Glomerular endothelial cell (primary cell): ENCODE results near the gene MICAL2. TPM values are rescaled to one million over a fixed set of nuclear protein-coding genes. Genes with fewer than 3 reads are reported as not detected.

Source experiments
- DNase-seq: peaks from one replicate; pipeline ENCODE4 v3.0.0-alpha.2; 2011; ENCODE audit warnings: low read depth, low spot score; ENCODE audit errors: extremely low read depth
- total RNA-seq: library from RNA; depleted of rRNA; stranded (reverse); fragments of >200 nt; gene quantifications from 2 replicates; pipeline ENCODE4 v1.2.3, GENCODE V29; 2015

The MICAL2 gene
- total RNA-seq, 1 donor from 2014 or later, result 252 TPM

DNA sequence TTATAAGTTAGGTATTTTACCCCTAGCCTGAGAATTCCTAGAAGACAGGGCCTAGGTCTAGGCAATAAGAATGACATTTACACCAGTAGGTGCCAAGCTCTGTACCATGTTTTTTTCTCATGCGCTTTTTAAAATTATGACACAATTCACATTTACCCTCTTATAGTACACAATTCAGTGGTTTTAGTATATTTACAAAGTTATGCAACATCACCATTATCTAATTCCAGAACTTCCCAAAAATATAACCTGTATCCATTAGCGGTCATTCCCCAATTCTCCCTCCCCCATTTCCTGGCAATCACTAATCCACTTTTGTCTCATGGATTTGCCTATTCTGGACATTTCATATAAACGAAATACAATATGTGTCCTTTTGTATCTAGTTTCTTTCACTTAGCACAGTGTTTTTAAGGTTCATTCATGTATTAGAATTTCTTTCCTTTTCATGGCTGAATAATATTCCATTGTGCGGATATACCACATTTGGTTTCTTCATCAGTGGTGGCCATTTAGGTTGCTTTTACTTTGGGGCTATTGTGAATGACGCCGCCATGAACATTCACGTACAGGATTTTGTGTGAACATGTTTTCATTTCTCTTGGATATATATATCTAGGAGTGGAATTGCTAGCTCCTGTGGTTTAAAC lies 92.4 kb downstream of the MICAL2 start:
- DNase-seq, result no peak

DNA sequence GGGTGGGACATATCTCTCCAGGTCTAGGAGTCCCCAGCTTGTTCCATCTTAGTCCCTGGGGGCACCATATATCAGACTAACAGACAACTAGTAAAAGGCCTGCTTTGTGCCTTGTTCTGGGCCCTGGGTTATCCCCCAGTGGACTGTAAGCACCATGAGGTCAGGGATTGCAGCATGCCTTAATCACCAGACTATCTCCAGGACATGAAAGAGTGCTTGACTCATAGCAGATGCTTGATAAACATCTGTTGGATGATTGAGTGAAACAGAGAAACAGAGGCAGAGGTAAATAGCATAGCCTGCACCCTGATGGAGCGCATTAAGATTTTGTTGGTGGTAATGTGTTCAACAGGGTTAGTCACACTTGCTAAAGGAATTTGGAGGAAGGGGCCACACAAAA lies 94.1 kb downstream of the MICAL2 start:
- no peak for DNase-seq

DNA sequence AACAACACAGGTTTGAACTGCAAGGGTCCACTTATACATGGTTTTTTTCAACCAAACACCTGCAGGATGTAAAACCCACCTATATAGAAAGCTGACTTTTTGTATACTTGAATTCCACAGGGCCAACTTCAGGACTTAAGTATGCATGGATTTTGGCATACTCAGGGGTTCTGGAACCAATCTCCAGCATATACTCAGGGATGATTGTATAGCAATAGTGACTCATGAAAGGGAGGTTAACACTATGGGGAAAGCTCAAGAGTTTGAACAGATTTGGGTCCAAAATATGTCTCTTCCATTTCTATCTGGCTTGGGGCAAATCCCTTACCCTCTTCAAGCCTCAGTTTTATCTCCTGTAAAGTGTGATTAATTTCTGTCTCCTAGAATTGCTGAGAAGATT lies 94.9 kb downstream of the MICAL2 start:
- no peak for DNase-seq

DNA sequence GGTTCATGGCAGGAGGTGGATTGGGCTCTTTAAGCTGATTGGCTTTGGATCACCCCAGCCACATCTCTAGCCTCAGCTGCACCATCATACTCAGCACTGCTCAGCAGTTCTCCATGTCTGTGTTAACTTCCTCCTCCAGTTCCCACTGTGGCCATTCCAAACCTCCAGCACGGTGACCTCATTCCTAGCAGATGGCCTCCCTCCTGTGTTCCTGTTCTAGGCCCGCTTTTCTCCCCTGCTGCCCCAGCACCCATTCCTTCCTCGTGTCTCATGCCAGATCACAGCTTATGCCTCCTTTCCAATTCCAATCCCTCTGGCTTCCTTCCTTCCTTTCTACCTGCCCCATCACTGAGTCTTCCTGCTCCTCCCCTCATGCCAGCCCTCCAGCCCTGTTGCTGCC lies 96.1 kb downstream of the MICAL2 start:
- no peak for DNase-seq

DNA sequence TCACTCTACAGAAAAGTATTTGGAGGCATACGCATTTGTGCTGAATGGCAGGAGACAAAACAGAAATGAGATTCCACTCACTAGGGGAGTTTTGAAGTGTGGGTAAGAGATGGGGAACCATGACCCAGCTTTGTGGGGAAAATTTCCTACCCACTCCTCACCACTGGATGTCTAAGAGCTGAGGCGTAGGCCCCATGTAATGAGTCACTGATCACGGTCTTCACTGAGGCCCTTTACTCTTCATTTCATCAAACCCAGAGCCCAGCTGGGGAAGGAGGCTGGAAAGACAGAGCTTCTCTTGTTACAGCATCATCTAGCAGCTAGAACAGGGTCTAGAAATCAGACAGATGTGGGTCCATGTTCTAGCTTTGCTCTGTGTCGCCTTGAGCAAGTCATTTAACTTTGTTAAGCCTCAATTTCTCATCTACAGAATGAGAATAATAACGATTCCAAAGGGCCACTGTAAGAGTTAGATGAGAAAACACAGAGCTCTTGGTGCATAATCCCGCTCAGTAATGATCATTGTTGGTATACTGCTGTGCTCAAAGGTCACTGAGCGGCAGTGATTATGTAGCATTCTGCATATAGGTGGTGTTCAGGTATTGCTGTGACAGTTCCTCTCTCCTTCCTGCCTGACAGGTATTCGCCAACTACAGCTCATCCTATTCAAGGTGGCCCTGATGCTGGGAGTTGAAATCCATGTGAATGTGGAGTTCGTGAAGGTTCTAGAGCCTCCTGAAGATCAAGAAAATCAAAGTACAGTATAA lies 97.2 kb downstream of the MICAL2 start:
- DNase-seq, result no peak

DNA sequence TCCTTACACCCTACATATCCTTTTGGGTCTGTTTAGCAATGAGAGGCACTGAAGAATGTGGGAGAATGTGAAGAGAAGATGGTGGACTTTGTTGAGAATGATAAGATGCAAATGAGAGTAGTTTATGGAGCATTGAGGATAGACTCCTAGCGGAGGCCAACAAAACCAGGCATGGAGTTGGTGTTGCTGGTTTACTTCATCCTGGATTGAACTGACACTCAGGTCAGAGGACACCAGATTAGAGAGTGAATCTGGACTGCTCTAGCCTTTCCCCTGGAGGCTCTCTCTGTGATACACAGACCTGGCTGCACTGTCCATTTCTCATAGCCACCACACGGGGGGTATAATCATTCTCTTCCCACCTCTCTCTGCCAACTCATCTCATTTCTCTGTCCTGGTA lies 98.7 kb downstream of the MICAL2 start:
- DNase-seq, result no peak

DNA sequence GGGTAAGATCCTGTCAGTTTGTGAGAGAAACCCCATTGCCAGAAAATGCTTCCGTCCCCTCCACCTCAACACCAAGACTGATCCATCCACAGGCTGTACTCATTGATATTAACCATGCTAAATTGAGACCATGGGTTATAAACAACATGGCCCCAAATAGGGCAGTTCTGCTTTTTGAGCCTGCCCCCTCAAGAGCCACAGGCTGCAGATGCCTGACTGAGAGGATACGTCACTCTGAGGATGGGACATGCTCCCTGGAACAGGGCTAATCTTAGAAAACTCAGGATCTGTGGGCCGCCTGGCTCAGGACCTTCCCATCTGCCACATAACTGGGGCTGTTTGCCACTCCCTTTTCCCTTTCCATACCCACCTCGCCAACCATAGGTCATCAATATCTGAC lies 99.8 kb downstream of the MICAL2 start:
- DNase-seq, result no peak

DNA sequence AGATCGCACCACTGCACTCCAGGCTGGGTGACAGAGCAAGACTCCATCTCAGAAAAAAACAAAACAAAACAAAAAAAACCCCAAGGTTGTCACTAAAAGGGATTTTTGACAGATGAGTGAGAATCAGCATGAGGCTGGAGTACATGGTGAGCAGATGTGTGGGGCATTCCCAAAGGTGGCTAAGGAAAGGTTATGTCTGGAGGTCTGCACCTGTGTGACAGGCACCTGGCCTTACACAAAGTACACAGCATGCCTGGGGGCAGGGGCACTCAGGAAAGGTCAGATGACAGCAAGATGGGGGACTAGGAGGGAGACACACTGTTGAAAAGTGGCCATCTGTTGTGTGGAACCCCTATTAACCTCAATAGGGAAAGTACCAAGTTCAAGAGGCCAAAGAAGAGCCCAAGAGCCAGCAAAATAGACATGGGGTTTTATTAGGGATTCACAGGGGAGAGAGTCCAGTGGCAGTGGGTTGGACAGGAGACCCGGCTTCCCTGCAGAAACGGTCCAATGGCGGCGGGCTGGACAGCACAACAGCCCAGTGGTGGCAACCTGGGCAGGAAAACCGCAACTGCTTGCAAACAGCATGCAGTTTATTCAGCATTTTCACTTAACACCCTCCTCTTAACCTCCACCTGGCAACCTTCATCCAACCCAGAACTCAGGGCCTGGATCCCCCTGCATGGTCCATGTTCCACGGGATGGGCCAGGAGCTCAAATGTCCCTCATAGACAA lies 101.1 kb downstream of the MICAL2 start:
- DNase-seq, result no peak

DNA sequence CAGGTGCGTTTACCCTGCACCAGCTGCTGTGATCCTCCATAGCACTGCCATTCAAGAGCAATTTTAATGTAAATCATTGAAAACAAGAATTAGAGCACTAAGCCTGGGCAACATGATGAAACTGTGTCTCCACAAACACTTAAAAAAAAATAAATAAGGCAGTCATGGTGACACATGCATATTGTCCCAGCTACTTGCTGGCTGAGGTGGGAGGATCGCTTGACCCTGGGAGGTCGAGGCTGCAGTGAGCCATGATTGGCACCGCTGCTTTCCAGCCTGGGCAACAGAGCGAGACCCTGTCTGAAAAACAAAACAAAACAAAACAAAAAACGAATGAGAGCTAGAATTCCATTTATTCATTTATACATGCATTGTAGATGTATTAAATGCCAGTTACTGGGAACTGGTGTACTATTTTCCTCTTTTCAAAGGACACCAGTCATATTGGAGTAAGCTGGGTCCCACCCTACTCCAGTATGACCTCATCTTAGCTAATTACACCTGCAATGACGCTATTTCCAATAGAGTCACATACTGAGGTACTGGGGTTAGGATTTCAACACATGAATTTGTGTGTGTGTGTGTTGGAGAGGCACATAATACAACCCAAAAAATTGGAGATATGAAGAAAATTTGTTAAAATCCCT lies 101.9 kb downstream of the MICAL2 start:
- DNase-seq, result no peak

DNA sequence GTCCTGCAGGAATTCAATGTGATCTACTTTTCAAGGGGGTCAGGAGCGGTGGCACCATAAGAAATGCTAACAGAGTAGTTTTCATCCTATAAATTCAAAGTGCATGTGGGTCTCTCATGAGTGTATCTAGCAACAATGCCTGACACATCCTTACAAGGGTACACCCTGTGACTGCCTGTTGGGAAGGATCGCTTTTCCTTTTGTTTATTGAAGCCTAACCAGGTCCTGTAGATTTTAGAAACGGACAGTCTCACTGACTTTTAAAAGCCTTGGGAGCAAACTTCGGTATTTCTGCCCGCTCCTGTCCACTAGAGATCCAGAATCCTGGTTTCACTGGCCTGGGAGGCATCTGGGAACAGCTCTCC lies 102.4 kb downstream of the MICAL2 start:
- no peak for DNase-seq

DNA sequence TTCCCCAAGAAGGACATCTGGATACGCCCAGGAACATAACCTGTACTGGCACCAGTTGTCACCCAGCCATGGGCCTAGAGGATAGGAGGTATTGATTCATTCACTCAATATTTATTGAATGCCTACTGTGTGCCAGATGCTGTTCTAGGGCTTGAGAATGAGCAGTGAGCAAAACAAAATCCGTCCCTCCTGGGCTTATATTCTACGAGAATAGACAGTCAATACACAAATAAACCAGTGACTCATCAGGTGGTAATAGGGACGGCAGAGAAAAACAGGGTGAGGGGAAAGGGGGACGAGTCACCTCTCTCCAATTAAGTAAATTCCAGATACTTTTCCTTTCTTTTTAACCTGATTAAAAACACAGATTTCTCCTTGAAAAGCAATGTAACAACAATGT lies 103.5 kb downstream of the MICAL2 start:
- no peak for DNase-seq

DNA sequence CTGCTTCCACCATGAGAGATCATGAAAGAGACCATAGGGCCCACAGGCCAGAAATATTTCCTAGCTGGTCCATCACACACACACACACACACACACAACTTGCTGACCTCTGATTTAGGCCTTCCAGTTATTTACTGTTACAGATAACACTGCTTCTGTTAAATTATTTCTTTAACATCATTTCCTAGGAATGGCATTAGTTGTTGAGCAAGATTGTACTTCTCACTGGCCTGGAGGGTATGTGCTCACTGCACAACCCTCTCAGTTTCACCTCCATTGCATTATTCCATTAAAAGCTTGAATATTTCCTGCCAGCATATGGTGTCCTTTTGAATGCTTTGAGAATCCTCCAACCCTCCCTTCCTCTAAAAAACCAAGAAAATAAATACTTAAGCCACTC lies 104.4 kb downstream of the MICAL2 start:
- no peak for DNase-seq

DNA sequence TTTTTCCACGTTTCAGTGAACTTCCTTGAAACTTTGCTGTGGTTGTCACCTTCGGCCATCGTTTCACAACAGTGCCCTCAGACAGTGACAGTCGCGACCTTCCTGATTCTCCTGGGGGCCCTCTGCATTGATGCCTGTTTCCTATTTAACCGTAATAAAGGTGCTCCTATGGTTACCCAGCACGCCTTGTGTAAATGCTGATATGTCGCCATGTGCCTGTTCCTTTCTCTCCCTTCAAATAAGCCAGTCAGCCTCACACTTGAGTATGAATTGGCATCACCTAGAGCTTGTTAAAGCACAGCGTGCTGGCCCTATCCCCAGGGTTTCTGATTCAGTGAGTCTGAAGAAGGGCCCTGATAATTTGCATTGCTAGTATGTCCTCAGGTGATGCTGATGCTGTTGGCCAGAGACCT lies 104.8 kb downstream of the MICAL2 start:
- DNase-seq, result no peak

DNA sequence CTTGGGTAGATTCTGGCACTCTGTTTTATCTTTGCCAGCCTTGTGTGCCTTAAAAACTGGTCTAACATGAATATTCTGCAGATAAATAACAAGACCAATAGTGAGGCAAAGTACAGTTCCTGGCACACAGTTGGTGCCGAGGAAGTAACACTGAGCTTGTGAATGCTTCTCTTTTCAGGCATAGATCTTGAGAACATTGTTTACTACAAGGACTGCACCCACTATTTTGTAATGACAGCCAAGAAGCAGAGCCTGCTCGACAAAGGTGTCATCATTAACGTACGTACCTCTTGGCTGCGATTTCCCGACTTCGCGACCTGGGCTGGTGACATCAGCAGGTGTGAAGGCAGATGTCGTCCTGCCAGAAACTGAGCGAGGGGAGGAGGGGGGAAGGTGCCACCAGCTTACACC lies 105.7 kb downstream of the MICAL2 start:
- no peak for DNase-seq

DNA sequence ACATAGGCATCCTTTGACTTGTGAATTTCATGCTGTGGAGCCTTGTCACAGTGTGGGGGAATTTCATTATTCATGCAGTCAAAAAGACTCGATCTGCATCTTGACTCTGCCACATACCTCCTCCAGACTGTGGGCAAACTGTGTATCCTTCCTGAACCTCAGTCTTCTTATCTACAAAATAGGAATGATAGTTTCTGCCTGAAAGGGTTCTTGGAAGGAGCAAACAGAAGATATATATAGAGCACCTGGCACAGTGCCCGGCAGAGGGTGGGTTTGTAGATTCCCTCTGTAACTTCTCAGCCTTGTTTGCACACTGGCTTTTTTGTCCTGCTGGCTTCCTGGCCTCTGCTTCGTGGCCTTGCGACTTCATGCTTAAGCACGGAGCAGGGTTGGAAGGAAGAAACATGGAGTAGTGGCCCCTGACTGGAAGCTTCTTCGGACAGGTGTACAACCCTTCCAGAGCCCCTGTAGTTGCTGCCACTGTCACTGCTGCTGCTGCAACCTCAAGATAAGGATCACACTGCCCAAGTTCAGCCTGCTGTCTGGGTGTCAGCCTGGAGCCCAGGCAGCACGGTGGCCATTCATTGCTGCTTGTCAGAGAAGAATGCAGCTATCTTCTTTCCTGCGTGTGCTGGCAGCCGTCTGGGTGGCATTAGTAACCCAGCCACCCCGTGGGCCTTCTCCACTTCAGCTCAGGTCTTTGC lies 106.4 kb downstream of the MICAL2 start:
- no peak for DNase-seq

DNA sequence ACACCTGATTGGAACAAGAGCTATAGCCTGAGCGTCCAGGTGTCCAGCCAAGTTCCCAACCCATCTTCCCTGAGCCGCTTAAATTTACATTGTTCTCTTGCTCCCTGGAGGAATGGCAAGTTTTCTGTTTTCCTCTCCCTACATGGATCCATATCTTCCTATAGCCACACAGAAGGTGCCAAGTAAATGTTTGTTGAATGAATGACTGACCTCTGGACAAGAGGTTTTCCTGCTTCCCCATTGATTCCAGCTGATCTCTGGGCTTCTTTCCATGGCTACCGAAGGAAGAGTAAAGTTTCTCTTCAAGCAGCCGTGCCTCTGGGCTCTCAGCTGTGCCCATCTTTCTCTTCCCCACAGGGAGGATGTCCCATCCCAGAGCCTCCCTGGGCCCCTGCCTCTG lies 107.5 kb downstream of the MICAL2 start:
- no peak for DNase-seq

DNA sequence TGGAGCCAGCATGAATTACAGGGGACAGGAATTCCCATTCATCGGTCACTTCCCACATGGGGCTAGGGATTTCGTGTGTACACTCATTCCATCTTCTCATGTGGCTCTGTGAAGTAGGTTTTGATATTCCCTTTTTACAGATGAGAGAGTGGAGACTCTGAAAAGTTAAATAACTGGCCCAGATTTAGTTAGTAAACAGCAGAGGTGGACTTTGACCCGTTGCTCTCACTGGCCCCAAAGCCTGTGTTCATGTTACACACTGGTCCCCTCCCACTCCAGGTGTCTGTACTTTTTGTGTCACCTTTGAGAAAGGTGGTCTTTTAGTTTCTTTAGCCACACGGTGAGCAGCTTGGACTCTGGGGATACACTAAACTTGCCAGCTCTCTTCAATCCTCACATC lies 108.5 kb downstream of the MICAL2 start:
- DNase-seq, result no peak

DNA sequence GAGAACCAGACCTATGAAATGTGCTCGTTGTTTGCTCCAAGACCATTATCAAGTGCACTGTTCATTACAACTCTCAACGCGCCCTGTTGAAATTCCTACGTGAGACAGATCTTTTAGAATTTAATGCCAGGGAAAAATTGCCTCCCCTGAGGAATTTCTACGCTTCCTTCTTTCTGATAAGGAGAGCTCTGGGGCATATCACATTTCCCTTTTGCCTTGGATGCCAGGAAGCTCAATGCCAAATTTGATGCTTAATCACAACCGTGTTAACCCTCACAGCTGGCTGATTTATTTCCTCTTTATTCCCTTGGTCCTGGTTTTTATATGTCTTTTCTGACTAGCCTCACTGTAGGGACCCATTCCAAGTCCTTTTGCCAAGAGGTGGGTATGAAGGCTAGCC lies 109.4 kb downstream of the MICAL2 start:
- no peak for DNase-seq

DNA sequence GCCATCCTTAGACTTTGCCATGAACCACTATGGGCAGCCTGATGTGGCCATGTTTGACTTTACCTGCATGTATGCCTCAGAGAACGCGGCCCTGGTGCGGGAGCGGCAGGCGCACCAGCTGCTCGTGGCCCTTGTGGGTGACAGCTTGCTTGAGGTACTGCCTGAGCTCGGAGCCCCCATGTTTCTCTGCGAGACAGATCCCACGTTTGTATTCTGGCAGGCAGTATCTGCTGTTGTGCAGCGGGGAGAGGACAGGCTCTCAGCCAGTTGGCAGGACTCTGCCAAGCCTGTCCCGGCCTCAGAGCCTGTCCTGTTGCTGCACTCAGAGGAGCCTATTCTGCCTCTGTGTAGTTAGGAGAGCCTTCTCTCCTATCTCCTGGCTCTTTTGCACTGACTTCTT lies 109.9 kb downstream of the MICAL2 start:
- no peak for DNase-seq

DNA sequence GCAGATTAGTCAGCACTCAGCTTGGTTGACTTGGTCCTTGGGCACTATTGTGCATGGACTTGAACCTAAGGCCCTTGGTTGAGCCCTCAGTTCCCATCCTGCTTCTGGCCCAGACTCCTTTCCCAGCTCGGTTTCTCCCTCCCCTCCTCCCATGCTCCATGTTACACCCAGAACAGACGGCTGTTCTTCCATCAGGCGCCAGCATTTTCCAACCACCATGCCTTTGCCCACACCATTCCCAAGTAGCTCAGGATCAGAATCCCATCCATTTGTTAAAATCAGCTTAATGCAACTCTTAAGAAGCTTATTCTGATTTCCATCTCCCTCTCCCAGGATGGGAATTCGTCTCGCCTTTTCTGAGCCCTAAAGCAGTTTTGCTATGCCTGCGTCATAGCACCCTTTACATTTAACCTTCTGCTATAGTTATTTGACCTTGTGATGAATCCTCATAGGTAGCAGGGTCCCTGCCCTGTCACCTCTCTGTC lies 110.7 kb downstream of the MICAL2 start:
- DNase-seq, result no peak
